GM18951 (cell line): ENCODE results near the gene CNPY1.

Experiments used
- POLR2A ChIP-seq: IDR thresholded peaks from 4 replicates; pipeline ENCODE4 v1.6.1; 2011; ENCODE audit warnings: mild to moderate bottlenecking; ENCODE audit not compliant: insufficient read length, insufficient read depth; ENCODE audit errors: extremely low read depth
- in situ Hi-C: fragments of 300-500 bp; cut with MboI; formaldehyde crosslinking; loops from one replicate; pipeline ENCODE4 v1.12.0; 2022; ENCODE audit warnings: low sequenced_read_pairs, mixed read lengths, inconsistent platforms; ENCODE audit not compliant: unreplicated experiment

The CNPY1 gene

GRCh38 chr7:155486783-155487508 is 59.4 kb downstream of the CNPY1 start:
- in situ Hi-C loops: no loop called here
- no peak for TF ChIP-seq POLR2A

- in situ Hi-C loops: no loop called here
Measured at GRCh38 chr7:155484483-155485399, 61.6 kb downstream of the CNPY1 start.

GRCh38 chr7:155483868-155484325 is 62.5 kb downstream of the CNPY1 start:
- in situ Hi-C loops: no loop called here
- TF ChIP-seq POLR2A: no peak

More at GRCh38 chr7:155484483-155485399, 61.6 kb downstream of the CNPY1 start:
- TF ChIP-seq POLR2A: no peak

DNA sequence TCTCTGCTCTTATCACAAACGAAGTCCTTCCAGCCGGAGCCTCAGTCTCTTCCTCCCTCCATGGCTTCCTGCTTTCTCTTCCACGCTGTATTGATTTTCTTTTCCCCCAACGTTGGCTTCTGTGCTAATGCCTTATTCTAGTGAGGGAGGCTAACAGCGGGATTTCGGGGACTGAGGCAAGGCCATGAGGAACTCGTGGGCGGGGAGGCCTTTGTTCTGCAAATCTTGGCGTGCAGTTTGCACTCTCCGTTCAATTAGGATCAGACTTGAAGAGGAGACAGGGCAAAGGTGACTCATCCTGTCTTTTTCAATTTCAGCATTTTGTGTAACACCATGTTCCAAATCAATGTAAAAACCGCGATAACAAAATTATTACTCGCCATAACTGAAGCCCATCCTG is 63.1 kb downstream of the CNPY1 start:
- in situ Hi-C loops: no loop called here
- TF ChIP-seq POLR2A: no peak

DNA sequence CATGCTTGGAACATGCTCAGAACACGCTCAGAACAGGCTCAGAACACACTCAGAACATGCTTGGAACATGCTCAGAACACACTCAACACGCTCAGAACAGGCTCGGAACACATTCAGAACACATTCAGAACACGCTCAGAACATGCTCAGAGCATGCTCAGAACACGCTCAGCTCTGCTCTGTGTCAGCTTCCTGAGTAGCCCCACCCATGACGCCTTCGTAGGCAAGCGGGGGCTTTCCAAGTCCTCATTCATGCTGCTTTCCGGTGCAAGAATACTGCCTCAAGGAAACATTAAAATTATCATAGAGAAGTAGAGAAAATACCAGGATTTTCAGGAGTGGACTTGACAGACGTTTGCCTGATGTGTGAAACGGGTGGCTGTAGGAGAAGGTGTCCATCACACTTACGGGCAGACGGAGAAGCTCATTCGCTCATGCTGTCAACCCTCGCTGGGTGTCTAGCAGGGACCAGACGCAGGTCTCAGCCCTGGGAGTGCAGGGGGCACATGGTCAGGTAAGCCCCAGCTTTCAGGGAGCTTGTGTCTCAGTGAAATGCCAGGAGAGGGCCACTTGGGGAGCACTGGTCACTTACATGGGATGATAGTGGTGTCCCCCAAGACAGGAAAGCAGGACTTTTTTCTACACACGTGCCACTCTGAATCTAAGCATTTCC is 63.7 kb downstream of the CNPY1 start:
- no peak for TF ChIP-seq POLR2A
- in situ Hi-C loops: no loop called here

DNA sequence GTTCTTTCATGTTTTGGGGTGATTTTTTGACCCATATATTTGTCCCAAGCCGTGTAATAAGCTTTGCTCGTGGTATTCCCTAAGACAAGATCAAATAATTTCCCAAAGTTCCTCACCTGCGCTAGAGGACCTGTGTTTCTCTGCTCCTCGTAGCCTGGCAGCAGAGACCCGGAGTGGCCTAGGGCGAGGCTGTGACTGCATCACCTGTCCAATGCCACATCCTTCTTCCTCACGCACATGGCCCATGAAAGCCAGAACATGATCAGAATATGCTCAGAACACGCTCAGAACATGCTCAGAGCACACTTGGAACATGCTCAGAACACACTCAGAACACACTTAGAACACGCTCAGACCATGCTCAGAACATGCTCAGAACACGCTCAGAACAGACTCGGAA is 64.6 kb downstream of the CNPY1 start:
- in situ Hi-C loops: no loop called here
- no peak for TF ChIP-seq POLR2A

GRCh38 chr7:155477476-155477875 is 68.9 kb downstream of the CNPY1 start:
- no peak for TF ChIP-seq POLR2A
- in situ Hi-C loops: no loop called here

DNA sequence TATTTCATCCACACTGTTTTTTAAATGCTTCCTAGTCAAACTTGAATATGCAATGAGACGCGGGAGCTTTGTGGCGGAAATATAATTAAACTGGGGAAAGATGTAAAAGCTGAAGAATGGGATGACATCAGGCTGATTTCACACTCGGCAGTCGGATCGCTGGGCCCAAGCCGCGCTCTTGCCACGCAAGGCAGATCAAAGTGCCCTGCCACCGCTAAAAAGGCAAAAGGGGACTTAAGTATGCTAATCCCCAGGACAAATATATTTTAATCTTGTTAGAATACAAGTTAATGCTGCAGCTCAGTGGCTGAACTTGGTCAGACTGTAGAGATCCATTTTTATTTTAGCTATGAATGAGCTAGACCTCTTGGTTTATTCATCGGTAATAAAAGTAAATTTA is 74.6 kb downstream of the CNPY1 start:
- no peak for TF ChIP-seq POLR2A
- in situ Hi-C loops: no loop called here

DNA sequence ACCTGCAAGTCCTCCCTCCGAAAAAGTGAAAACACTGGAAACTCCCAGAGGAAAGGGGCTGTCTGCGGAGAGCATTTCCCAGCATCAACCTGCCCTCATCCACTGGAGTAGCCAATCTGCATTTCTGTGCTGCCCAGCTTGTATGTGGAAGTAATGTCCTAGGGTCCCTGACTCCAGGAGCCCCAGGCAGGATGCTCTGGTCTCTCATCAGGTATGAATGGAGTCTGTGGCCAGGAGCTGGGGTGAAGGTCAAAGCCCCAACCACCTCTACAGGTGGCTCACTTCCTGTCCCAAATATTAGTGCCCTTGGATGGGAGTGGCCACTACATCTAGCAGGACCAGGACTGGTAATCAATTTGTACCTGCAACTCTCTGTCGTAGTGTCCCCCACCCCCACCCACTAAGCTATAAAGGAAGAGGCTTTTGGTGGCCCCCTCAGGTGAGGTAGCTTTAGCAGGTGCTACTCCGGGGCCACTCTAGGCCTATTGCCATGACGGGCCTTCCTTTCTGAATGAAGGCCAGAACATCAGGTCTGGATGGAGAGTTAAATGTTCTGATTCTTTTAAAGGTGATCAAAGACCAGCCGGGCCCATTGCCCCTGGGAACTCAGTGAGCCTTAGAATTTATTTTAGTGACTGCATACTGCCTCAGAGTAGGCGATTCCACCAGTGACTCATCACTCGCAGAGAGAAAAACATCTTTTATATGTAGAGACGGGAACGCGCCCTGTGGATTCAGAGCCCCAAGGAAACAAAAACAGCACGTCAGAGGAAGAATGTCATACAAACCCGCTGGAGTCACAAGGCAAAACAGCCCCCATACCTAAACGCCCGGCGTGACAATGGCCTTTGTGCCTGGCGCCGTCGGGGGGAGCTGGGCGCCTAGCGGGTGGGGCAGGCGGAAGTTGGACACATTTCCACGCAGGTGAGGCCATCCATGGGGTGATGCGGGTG is 75.4 kb downstream of the CNPY1 start:
- no peak for TF ChIP-seq POLR2A
- in situ Hi-C loops: no loop called here

GRCh38 chr7:155470186-155470487 is 76.2 kb downstream of the CNPY1 start:
- in situ Hi-C loops: no loop called here
- no peak for TF ChIP-seq POLR2A

DNA sequence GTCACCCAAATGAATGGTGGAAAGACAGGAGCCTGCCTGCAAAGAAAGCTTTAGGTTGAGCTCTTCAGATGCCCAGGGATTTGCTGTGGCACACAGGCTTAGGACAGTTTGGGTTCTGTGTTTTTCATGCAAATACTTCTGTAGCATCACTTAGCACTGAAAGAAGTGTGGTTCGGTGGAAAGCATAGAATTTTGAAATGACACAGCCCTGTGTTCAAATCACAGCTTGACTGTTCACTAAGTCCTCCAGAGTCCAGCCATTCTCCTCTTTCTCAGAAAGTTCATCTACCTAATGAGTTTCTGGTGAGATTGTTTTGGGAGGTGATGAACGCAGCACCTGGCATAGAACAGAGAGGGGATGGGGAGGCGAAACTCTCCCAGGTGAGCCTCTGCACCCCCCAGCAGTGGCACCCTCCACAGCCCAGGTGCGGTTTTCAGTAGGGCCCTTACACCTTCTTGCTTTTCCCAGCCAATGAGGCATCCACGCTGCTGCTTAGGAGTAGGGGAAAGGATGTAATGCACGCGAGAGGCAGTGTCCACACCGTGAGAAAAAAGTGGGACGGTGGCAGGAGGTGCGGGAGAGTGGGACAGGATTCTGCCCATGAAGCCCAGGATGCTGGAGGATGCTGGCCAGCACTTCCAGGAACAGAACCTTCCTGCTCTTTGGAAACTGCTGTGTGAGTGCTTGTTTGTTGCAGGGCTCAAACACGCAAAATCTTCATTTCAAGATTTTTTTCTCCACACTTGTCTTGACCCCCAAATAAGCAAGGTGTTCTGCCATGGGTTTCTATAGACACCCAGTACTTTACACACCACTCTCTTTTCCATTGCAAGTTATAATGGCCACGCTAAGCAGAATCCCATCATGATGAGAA is 76.8 kb downstream of the CNPY1 start:
- TF ChIP-seq POLR2A: no peak
- in situ Hi-C loops: no loop called here

- in situ Hi-C loops: no loop called here
- TF ChIP-seq POLR2A: no peak
Measured at GRCh38 chr7:155468785-155469148, 77.6 kb downstream of the CNPY1 start.
